Right renal pelvis (tissue), 4 donors: ENCODE data around the gene JPT1. TPM values are rescaled to one million over a fixed set of nuclear protein-coding genes. Genes with fewer than 3 reads are reported as not detected.
"Not testable (repeated sequence)": the region's sequence is repeated elsewhere in the genome, so short reads cannot be mapped to it uniquely, and the experiment has no call there.

Source experiments
- DNase-seq, 4 donors: peaks; one replicate each; pipeline ENCODE4 v3.0.0-alpha.2; 2013; ENCODE audit warnings: low read depth in 4 of 4, low spot score in 3 of 4, missing footprints in 1 of 4
- polyA plus RNA-seq, 4 donors: library from polyadenylated mRNA; unstranded; fragments of 120-200 nt; gene quantifications; one replicate each; pipeline ENCODE4 v1.2.1, GENCODE V29; 2013; ENCODE audit not compliant: insufficient read length in 4 of 4

Gene JPT1
- polyA plus RNA-seq, 4 donors, result 84.2 to 116 (median 88.5) TPM

DNA sequence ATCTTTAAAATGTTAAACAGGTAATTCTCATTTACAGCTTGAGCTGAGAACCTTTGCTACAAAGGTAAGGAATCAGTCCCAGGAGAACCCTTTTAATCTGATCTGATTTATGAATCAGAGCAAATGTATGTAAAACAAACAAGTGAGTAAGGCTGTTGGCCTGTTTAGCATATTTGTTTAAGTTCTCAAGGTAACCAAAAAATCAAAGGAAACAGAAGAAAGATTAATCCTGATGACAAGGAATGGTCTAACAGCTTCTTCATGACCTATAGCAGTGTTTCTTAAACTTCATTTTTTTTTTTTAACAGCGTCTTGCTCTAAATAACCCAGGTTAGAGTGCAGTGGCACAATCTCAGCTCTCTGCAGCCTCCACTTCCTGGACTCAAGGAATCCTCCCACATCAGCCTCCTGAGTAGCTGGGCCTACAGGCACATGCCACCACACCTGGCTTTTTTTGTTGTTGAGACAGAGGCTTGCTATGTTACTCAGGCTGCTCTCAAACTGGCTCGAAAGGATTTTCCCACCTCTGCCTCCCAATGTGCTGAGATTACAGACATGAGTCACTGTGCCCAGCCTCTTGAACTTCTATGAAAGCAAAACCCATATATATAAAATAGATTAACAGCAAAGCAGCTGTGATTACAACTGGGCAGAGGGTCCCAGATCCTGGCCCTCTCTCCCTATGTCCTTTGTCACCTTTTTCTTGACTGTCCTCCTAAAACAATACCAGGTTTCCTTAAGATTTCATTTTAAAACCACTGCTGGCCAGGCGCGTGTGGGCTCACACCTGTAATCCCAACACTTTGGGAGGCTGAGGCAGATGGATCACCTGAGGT is 5.1 kb upstream of the JPT1 start:
- DNase-seq, result no peak

DNA sequence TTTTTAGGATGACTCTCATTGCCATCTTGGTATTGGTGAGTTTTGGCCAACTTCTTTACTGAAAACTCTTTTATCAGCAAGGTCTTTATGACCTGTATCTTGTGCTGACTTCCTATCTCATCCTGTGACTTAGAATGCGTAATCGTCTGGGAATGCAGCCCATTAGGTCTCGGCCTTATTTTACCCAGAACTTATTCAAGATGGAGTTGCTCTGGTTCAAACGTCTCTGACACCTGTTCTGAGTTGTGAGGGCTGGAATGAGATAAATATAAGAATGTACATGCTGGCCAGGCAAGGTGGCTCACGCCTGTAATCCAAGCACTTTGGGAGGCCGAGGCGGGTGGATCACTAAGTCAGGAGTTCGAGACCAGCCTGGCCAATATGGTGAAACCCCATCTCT is 4.2 kb upstream of the JPT1 start:
- DNase-seq, result not testable (repeated sequence)

DNA sequence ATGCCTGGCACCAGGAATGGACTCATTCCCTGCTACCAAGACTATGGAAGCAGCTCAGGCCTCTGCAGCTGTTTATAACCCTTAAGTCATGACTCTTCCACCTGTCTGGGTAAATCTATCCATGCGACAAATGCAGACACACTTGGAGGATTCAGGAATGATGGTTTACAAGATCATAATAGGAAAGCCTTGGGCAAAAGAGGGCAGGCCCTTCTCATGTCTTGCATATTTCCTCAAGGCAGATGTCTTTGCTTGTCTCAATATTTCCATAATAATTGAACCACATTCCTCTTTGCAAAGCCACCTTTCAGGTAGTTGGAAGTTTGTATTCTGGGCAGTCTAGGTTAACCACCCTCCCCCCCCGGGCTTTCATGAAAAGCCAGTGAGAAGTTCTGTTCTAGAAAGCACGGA is 884 bp upstream of the JPT1 start:
- DNase-seq, result peak in 1 of 4 donors; percentile 5

DNA sequence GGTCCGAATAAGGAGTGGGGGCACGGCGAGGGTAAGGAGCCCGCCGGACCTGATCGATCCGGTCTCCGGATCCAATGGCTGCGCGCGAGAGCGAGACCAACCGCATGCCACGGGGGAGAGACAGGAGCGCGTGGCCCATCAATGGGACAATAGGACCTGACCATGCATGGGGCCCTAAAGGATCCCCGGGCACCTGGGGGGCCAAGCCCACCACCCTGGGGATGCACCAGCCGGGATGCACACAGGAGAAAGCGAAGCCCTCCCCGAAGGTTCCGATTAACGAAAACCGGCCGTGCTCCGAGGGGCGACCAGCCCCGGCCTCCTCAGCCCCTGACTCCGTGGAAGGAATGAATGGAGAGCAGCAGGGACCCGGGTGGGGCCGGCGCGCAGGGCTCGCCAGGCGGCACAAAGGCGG is 525 bp downstream of the JPT1 start:
- peak in 1 of 4 donors; percentile 23 for DNase-seq

DNA sequence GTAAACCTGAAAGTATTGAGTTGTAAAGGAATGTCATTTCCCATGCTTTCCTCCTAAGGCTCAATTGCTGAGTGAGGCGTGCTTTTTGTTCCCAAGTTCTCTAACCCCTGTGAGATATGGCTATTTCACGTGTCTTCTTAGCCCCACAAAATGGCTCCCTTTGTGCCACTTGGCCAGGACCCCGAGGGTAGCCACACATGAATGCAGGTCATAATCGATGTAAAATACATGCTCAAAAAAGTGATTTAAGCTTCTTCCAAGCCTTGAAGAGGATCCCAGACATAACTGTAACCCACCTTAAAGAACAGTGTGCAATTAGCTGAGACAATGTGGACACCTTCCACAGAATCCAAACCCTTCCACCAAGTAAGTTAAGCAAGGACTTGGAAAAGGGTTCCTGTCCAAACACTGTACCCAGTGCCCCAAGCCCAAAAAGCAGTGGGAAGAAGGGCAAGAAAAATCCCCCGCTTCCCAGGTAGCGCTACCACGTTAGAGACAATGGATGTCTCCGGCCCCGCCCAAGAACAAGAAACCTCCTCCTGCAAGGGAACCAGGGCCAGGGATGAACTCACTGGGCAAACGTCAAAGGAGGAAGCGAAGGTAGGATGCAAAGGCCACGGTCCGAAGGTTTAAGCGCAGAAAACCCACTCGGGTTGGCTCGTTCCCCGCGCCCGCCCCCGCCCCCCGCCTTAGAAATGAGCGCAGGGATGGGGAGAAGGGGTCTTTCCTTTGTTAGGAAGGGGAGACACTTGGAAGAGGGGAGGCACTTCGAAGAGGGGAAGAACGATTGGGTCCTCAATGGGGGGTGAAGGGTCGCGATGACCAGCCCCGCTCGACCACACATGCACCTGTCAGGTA is 1.2 kb downstream of the JPT1 start:
- peak in 1 of 4 donors; percentile 14 for DNase-seq

DNA sequence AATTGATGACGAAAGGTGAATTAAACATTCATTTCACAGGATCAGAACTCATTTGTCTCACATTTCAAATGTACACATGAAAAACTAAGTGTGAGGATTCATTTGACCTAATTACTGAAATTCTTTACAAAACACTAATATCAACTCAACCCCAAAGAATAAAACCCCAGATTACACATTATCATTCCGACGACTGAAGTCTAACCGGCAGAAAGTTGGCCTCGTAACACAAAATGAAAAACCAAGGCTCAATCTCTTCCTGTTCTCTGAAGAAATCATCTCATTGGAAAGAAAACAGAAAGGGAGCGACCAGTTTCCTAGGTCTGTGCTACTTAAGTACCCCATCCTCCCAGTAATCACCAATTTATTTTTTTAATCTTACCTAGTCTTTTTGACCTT is 1.8 kb downstream of the JPT1 start:
- no peak for DNase-seq

DNA sequence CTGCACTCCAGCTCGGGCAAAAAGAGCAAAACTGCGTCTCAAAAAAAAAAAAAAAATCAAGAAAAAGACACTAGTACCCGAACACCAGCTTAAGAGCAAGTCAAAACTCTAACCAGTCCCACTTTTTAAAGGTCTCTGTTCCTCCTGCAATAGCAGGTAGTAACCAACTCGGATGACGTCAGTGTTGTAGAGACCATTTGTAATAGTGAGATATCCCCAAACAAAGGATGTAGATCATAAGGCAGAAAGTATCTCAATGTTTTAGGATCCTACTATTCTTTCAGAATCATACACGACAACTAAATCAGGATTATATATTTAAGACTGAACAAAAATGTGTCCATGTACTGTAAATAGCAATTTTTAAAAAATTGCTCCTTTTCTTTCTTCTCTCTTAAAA is 2.4 kb downstream of the JPT1 start:
- DNase-seq, result no peak

DNA sequence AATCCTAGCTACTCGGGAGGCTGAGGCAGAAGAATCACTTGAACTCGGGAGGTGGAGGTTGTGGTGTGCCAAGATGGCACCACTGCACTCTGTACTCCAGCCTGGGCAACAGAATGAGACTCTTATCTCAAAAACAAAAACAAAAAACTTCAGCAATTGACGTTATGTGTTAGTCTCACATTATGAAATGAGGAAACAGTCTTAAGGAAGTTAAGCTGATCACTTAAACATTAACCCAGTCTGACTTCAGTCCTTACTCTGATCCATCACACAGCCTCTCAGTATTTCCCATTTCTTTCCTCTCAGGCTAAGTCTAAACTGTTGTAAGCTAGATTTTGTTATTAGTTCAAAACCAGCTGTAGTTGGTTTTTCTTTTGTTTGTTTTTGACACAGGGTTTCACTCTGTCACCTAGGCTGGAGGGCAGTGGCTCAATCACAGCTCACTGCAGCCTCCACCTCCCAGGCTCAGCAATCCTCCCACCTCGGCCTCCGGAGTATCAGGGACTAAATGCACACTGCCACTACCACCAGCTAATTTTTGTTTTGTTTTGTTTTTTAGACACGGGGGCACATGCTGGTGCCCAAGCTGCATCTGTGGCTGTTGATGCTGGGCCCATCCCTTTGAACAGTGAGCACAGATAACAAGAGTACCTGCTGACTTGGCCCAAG is 6.3 kb downstream of the JPT1 start:
- no peak for DNase-seq

DNA sequence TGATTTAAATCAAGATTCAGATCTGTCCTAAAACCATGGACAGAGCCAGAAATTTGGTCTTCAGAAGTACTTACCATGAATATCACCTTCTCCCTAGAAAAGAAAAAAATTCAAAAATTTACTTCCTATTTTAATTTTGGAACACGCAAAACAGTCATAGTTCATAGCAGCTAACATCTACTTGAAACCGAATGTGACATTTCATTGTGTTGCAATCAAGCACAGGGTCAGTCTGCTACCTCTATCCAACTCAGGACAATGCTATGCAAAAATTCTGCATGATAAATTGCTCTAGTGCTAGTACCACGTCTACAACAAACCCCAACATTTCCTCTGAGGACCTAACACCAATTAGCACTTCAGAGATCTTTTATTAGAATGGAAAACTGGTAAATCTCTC is 7.7 kb downstream of the JPT1 start:
- no peak for DNase-seq

DNA sequence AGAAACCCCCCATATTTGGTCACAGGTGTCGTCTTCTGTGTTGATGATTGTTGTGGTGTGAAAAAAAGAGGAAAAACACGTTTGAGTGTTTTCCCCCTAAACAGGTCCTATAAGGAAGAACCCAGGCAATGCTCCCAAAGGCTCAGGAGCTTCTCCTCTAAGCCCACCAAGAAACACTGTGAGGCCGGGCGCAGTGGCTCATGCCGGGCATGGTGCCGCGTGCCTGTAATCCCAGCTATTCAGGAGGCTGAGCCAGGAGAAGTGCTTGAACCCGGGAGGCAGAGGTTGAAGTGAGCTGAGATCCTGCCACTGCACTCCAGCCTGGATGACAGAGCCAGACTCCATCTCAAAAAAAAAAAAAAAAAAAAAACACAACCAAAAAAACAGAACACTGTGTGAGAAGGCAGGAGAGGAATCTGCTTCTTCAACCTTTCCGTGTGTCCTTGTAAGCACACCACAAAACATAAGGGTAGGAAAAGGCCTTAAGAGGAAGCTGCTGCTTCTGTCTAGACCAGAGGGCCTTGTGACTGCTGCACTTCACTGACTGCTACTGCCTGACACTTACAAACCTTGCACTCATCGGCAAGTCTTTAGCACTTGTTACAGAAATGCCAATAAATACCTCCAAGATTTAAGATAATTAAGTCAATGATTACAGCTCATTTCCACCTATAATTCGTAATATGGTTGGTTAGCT is 9.3 kb downstream of the JPT1 start:
- DNase-seq, result no peak

DNA sequence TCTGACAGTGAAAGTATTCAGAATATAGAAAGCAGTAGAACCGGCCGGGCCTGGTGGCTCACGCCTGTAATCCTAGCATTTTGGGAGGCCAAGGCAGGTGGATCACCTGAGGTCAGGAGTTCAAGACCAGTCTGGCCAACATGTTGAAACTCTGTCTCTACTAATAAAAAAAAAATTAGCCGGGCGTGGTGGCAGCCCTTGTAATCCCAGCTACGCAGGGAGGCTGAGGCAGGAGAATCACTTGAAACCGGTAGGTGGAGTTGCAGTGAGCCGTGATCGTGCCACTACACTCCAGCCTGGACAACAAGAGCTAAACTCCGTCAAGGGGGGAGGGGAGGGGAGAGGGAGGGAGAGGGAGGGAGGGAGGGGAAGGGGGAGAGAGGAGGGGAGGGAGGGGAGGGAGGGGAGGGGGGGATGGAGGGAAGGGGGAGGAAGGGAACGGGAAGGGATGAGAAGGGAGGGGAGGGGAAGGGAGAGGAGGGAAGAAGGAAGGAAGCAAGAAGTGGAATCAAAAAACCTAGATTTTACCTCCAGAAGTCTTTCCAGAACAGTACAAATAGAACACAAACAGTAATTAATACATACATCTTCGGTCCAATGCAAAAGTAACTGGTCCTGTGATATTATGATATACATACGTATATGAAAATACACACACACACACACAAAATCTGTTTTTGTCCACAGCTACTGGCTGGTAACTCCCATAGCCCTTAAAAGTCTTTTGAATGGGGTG is 11.9 kb downstream of the JPT1 start:
- DNase-seq, result no peak

DNA sequence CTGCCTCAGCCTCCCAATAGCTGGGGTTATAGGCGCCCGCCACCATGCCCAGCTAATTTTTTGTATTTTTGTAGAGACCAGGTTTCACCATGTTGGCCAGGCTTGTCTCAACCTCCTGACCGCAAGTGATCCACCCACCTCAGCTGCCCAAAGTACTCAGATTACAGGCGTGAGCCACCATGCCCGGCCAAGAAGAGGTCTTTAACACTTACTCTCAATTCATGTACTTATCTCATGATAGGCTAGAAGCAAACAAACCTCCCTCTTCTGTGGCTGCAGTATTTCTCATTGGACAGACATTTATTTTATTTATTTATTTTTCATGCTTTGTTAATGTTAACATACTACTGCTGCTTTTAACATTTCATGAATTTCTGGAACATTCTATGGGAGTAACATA is 15.8 kb downstream of the JPT1 start:
- DNase-seq, result no peak

DNA sequence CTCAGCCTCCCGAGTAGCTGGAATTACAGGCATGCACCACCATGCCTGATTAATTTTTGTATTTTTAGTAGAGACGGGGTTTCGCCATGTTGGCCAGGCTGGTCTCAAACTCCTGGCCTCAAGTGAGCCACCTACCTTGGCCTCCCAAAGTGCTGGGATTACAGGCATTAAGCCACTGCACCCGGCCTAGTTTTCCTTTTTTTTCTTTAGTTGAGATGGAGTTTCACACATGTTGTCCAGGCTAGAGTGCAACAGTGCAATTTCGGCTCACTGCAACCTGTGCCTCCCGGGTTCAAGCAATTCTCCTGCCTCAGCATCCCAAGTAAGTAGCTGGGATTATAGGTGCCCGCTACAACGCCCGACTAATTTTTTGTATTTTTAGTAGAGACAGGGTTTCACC is 16.6 kb downstream of the JPT1 start:
- DNase-seq, result not testable (repeated sequence)

DNA sequence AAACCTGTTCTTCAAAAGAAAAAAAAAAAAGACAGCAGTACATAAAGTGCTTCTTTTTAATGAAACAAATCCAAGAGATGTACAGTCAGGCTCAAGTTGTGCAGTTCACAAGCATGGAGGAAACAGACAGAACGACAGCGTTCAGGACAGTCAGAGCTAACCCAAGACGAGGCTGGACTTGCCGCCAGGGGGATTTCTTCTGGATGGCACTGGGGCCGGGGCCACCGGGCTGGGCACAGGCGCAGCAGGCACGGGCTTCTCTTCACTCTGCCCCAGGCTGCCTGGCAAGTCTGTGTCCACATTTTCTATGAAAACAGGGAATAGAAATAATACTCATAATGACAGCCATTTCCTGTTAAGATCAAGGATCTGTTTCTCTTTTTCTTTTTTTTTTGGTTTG is 18.4 kb downstream of the JPT1 start:
- DNase-seq, result no peak

DNA sequence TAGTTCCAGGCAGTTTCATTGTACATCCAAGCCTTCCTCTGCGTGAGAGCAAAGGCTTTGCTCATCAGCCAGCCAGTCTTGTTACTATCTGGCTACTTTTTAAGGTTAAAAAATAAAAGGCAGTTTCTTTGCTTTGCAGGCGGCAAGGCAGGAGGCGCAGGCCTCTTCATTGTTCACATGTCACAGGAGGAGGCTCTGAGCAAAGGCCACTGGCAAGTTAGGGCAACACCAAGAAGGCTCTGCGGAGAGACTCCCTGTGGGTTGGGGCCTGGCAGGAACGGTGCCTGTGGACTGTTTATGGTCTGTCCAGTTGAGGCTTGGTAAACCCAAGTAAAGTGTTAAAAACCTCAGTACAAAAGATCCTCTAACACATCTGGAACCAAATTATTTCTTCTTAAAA is 18.9 kb downstream of the JPT1 start:
- DNase-seq, result no peak

DNA sequence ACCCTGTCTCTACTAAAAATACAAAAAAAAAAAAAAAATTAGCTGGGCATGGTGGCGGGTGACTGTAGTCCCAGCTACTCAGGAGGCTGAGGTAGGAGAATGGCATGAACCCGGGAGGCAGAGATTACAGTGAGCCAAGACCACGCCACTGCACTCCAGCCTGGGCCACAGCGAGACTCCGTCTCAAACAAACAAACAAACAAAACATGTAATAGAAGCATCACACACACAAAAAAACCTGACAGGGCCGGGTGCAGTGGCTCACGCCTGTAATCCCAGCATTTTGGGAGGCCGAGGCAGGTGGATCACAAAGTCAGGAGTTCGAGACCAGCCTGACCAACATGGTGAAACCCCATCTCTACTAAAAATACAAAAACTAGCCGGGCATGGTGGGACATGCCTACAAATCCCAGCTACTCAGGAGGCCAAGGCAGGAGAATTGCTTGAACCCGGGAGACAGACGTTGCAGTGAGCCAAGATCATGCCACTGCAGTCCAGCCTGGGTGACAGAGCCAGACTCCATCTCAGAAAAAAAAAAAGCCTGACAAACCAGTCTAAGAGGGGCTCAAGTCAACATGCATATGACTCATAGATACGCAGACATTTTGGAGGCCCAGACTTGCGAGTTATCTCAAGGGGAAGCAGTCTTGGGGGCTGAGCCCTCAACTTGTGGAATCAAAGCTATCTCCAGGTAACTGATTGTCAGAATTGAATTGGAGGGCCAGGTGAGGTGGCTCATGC is 20.5 kb downstream of the JPT1 start:
- DNase-seq, result not testable (repeated sequence)

DNA sequence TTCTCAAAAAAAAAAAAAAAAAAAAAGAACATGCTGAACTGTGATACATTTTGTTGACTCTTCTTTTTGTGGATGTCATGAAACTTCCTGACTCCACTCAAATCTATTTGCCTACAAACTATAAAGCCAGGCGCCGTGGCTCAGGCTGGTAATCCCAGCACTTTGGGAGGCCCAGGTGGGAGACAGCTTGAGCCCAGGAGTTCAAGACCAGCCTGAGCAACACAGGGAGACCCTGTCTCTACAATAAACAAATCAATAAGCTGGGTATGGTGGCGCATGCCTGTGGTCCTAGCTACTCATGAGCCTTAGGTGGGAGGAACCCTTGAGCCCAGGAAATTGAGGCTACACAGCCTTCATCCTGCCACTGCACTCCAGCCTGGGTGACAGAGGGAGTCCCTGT is 21.3 kb downstream of the JPT1 start:
- DNase-seq, result no peak

DNA sequence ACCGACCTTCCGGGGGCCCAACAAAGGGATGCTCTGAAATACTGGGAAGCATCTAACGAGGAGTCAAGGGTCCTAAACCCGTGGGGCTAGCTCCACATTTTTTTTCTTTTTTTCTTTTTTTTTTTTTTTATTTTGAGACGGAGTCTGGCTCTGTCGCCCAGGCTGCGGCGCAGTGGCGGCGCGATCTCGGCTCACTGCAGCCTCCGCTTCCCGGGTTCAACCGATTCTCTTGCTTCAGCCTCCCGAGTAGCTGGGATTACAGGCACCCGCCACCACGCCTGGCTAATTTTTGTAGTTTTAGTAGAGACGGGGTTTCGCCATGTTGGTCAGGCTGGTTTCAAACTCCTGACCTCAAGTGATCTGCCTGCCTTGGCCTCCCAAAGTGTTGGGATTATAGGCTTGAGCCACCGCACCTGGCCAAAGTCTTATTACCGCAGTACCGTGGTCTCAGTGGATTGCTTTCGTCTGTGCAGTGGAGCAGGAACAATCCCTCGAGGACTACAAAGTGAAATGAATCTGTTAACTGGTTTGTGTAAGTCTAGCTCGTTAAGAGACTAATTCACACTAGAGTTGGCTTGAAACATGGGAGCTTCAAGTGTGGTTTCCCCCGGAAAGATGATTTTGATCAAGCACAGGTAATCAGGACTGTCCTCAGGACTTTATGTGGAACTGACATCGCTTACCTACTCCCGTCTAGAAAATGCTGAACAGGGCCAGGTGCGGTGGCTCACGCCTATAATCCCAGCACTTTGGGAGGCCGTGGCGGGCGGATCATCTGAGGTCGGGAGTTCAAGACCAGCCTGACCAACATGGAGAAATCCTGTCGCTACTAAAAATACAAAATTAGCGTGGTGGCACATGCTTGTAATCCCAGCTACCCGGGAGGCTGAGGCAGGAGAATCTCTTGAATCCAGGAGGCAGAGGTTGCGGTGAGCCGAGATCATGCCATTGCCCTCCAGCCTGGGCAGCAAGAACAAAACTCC is 22.0 kb downstream of the JPT1 start:
- DNase-seq, result not testable (repeated sequence)
